Activated CD8-positive, alpha-beta memory T cell treated with anti-CD3 and anti-CD28 coated beads, Interleukin-2, amount 50 U/mL, for 24 hours (primary cell): ENCODE measurements around the gene ANKRD11.
A peak's percentile ranks its signal among the peaks of the same experiment; 100 is the strongest.
"Not testable (repeated sequence)": the region's sequence is repeated elsewhere in the genome, so short reads cannot be mapped to it uniquely, and the experiment has no call there.

Experiments used
- DNase-seq: peaks from one replicate; pipeline ENCODE4 v3.0.0-alpha.2; 2020; ENCODE audit errors: extremely low read depth

Gene ANKRD11

DNA sequence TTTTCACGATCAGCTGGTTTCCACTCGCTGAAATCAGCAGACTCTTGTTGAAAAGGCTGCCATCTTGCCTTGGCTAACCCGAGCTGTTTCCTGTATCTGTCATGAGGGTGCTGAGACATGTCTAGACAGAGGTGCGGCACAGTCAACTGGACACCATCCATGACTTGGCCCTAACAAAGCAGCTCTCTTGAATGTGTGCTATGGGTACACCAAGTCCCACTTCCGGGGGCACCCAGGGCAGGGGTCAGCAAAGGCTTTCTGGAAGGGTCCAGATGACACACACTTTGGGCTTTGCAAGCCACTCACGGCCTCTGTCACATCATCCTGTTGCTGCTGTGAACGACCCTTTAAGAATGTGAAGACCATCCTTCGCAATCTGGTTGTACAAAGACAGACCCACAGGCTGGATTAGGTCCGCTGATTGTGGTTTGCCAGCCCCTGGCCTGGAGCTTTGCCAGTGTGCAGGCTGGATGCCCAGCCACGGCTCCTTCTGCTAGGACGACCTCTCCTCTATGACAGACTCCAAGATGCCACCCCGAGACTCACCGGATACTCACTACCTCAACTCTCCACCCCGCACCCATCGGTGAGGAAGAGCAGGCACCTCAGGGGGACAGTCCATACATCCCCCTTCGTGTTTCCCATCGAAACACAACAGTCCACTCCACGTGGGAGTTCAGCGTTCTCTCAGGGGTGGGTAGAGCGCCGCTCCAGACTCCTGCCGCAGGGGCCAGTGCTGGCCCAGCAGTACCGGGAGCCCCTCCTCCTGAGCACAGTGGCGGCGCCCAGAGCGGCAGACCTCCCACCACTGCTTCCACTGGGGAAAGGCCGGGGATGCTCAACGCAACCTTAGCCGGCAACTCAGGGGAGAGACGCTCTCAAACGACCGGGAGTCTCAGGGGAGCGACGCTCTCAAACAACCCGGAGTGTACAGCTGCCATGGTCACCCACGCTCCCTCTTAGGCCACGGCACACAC lies 123.5 kb downstream of the ANKRD11 start:
- no peak for DNase-seq

DNA sequence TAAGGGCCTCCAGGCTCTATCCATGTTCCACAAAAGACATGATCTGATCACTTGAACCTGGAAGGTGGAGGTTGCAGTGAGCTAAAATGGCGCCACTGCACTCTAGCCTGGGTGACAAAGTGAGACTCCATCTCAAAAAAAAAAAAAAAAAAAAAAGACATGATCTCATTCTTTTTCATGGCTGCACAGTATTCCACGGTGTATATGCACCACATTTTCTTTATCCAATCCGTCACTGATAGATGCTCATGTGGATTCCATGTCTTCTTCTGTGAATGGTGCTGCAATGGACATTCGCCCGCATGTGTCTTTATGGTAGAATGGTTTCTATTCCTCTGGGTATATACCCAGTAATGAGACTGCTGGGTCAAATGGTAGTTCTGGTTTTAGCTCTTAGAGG lies 124.4 kb downstream of the ANKRD11 start:
- no peak for DNase-seq

DNA sequence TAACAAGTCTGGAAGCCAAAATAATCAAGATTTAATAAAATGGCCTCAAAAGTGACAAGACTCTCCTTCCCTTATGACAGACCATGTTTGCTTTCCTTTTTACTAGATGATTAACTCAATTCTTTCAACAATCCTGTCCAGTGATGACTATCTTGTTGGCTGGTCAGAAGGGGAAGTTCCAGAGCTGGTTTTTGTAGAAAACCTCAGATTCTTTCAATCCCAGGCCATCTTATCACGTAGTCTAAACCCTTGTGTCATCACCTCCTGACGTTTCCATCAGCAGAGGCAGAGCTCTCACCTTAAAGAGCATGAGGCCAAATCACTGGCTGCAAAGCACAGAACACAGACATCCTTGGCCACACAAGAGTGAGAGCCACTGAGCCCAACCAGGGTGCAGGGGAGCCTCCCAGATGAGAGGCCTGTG lies 125.3 kb downstream of the ANKRD11 start:
- DNase-seq, result no peak

DNA sequence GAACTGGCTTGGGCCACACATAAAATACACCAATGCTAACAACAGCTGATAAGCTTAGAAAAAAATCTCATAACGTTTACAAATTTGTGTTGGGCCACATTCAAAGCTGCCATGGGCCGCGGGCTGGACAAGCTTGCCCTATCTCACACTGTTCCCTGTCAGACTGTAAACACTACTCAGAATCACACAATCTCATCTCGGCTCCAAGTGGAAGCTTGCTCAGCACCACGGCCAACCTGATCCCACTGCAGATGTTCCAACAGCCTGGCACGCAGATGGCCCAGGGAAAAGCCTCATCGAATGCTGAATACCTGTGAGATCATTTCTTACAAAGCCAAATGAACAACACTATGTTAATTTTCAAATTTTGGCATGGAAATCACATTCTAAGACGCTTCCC lies 125.8 kb downstream of the ANKRD11 start:
- DNase-seq, result no peak

DNA sequence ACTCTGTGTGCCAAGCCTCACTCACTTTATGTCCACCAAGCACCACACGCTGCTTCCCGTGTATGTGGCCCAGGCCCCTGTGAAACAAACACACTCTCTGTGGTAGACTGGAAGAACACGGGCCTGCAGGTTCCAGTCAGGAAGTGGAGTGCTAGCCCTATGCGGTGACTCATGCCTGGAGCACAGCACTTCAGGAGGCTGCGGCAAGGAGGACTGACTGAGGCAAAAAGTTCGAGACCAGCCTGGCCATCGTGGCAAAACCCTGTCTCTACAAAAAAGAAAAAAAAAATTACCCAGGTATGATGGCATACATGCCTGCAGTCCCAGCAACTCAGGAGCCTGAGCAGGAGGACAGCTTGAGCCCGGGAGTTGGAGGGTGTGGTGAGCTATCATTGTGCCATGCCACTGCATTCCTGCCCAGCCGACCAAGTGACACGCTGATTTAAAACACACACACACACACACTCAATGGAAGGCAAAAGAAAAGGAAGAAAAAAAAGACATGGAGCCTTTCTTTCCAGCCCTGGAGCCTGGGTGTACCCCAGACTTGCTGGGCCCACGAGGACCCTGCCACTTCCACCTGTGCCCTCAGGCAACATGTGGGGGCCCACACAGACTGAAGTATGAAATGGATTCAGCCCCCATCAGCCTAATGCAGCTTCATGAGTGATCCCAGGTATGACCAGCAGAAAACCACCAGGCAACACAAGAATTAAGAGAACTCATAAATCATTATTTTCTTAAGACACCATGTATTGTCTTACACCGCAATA lies 126.6 kb downstream of the ANKRD11 start:
- DNase-seq, result no peak

DNA sequence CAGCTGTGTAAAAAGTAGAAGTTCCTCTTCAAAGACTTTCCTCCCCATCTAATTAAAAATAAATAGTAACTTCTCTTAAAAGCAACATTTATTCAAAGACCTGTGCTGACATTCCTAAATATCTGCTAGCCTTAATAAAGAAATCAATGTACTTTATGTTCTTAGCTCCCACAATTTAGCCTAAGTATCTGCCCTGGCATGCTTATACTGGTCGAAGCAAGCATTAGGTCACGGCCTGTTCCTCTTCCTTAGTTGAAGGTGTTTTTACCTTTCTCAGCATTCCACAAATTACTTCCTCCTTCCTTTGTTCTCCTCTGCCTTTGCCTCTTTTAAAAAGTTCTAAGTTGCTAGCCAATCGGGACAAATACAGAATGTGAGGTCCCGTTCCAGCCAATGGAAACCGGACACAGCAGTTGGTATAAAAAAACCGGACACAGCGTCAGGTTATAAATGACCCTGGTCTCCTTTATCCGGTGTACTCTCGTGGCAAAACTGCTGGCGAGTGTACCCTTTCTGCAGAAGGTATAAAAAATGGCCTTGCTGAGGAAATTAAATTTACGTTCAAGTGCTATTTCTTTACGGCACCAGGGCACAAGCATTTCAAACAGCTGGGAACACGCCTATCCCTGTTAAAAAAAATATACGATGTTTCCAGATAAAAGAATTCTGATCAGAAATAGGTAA lies 127.7 kb downstream of the ANKRD11 start:
- not testable (repeated sequence) for DNase-seq

DNA sequence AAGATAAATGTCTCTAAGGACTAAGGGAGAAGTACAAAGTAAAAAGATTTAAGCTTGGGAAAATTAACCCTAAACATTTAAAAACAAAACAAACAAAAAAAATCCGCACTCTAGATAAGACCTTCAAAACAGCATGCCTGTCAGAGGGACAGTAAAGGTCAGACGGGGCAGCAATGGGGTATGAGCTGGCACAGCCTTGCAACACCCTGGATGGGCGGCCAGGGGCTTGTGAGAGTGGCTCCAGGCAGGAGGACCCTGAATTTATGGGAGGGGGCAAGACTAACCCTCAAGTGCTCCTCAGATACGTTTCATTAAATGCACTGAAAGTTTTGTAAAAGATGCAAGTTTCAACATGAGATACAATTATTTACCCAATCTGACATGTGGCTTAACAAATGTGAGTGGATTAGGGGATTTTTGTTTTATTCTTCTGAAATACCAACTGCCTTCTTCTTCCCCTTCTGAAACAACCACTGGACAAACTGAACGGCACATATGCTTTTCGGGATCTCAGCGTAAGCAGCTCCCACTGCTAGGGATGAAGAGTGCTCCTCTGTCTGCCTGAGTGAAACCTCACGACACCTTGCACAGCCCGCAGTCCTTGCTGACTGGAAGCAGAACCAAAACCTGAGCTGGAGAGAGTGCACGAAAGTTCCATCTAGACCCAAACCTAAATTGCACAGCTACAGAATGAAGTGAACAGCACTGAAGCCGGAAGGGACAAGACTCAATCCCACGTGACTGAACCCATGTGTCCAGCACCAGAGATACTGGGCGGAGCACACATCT lies 128.4 kb downstream of the ANKRD11 start:
- no peak for DNase-seq

DNA sequence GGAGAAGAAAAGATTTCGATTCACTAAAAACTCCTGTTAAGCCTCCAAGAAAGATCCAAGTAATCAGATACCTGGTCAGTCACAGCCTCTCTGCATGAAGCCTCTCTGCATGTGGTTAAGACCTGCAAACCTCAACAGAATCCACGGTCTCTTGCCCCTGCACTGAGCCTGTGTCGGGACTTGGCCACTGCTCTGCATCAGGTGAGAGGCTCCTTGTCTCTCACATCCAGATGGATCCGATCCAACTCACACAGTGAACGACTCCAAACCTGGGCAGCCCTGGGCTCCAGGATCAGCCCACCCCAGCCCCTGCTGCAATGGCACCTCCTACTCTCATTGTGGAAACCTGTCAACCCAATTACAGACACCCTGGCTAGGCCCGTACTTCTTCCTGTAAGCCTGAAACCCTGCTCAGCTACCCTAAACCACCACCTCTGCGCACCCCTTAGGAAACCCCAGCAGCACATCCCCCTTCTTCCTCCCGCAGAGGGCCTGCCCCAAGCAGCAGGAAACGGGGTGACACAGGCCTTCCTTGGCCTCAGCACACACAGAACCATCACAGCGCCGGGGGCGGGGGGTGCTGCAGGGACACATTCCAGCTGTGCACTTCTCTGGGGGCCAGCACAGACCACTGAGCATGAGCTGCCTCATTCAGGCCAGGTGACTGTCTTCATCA lies 129.5 kb downstream of the ANKRD11 start:
- DNase-seq, result peak; percentile 60

DNA sequence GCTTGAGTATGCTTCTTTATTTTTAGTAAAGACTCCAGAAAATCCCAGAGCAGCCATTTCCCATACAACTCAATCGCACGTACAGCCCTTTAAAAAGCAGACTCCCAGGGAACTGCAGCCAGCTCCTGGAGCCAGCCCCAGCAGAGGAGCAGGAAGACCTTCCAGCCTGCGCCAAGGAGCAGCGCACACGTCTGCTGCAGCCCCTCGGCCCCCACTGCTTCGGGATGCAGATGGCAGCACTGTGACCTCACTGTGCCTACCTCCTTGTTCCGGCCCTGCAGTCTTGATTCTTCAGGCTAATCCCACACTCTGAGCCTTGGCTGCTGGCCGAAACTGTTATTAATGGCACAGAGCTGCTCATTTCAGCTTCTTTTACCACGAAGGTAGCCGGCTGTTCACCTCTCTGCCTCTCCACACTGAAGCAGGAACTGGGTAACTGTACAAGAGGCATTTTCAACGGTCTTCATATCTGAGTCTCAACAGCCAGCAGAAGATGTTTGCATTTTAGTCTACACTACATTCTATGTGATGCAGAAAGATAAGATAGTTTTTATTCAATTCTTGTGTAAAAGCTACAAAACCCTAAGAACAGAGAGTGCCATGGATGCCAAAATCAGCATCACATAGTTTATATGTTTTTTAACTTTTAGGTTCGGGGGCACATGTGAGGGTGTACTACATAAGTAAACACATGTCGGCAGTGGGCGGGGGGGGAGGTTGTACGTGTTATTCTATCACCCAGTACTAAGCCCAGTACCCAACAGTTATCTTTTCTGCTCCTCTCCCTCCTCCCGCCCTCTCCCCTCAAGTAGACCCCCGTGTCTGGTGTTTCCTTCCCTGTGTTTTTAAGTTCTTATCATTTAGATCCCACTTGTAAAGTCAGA lies 130.9 kb downstream of the ANKRD11 start:
- no peak for DNase-seq

DNA sequence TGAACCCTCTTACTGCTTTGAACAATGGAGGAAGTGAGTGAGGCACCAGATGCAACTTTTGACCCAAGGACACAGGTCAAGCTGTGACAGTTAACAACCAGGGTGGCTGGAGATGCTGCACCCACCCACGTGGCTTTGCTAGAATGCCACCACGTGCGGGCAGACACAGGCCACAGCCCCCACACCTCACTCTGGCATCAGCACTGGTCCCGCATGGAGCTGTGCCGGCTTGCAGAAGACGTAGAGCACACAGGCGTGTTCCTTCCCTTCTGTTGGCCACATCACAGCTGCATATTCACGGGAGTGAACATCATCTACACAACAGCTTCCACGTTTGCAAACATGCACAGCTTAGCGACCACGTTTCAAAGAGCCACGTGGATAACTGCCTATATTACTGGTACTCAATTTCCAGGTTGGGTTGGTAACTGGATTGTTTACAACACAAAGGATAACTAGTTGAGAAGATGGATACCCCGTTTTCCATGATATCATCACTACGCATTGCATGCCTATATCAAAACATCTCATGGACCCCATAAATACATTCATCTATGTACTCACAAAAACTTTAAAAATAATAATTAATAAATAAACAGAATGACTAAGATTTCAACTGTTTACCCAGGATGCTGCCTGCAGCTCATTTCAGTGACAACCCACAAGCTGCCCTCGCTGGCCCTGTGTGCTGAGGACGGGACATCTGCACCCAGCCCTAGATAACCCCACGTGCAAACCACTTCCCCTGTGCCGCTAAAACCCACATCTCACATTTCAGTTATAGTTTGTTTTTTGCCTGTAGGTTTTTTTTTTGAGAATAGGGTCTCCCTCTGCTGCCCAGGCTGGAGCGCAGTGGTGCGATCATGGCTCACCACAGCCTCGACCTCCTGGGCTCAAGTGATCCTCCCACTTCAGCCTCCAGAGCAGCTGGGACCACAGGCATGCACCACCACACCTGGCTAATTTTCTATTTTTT lies 132.0 kb downstream of the ANKRD11 start:
- DNase-seq, result no peak

DNA sequence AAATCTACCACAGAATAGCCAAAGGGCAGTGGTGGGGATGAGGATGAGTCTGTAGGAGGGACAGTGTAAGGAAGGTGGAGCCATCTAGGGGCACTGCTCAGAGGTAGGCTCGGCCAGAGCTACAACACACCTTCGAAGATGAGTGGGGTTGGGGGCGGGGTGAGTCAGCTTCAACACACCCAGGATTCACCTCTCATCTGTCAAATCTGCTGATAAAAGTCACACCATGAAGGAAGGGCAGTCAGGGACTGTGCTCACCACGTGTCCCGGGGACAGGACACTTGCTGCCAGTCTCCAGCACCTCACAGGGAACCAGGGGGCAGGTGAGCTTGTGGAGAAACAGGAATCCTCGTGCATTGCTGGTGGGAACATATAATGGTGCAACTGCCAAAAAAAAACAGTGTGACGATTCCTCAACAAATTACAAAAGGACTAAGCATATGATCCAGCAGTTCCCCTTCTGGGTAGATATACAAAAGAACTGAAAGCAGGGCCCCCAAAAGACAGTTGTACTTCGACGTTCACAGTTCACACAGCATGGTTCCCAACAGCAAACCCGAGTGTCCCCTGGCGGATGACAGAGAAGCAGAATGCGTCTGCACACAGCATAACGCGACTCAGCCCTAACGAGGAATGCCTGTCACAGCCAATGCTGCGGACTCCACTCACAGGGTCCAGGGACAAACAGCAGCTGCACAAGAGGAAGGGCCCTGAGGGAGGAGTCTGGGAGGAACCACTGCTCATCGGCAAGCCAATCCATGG lies 133.1 kb downstream of the ANKRD11 start:
- DNase-seq, result peak; percentile 42

DNA sequence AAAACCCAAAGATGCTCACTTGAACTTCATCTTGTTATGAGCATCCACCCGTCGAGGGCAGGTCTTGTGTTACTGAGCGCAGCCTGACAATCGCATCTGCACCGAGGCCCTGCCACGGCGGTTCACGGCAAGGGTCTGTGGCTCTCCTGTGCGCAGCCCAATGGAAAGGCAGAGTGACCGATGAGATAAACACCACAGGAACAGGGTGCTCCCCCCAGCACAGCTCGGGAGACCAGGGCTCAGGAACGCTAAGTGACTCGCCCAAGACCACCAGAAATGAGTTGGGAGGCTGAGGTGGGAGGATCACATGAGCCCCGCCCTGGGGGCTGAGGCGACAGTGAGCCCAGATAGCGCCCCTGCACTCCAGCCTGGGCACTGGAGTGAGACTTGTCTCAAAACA lies 134.7 kb downstream of the ANKRD11 start:
- no peak for DNase-seq

DNA sequence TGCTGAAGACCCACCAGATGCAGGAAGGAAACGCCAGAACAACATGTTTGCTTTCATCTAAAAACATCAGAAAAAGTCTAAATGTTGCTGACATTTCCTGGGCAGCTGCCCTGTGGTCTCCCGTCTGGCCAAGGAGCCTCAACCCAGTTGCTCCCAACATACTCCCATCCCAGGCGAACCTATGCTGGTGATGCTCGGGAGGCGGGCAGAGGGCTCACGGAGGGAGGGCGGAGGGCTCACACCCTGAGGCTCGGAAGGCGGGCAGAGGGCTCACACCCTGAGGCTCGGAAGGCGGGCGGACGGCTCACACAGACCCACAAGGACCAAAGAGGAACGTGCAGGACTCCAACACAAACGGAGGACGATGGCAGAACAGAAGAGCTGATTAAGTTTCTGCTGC lies 135.4 kb downstream of the ANKRD11 start:
- no peak for DNase-seq

DNA sequence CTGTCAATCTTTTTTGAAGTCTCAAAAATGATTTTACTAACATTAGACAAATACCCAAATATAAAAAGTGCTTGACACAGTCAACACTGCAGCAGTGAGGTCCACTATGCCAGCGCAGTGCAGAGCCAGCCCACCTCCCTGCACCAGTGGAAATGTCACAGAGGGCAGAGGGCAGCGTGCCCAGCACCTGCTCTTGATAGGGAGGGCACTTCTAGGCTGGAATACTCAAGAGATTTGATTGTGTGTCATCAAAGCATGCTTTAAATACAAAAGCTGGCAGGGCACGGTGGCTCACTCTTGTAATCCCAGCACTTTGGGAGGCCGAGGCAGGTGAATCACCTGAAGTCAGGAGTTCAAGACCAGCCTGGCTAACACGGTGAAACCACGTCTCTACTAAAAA lies 136.0 kb downstream of the ANKRD11 start:
- DNase-seq, result no peak

DNA sequence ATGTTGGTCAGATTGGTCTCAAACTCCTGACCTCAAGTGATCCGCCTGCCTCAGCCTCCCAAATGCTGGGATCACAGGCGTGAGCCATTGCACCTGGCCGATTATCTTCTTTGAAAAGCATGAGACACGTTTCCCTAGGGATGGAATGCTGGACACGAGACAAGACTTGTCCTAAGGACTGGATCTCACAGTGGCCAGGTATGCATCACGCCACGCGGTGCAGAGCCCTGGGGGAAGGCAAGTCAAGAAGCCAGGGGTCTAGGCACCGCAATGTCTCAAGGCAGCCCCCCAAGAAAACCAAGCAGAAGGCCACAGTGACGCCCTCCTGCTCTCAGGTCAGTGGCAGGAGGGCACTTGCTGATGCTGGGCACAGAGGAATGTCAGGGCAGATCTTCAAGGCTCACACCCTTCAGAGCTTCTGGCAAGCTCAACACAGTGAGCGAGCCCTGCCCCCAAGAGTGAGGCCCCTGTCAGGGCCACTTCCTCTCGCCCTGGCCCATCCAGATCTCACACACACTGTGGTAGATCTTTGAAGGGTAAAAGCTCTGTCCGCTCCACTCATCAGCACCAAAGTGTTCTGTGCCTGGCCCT lies 138.2 kb downstream of the ANKRD11 start:
- DNase-seq, result no peak

DNA sequence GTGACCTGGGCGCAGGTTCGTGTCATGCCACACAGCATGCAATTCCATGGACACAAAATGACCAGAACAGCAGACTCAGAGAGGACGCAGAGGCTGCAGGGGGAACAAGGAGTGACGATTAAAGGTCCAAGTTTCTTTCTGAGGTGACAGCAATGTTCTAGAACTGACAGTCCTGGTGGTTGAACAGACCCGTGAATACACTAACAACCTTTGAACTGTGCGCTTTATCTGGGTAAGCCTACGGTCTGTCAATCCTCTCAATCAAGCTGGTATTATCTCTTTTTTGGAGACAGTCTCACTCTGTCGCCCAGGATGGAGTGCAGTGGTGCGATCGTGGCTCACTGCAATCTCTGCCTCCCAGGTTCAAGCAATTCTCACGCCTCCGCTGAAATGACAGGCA lies 138.7 kb downstream of the ANKRD11 start:
- no peak for DNase-seq

DNA sequence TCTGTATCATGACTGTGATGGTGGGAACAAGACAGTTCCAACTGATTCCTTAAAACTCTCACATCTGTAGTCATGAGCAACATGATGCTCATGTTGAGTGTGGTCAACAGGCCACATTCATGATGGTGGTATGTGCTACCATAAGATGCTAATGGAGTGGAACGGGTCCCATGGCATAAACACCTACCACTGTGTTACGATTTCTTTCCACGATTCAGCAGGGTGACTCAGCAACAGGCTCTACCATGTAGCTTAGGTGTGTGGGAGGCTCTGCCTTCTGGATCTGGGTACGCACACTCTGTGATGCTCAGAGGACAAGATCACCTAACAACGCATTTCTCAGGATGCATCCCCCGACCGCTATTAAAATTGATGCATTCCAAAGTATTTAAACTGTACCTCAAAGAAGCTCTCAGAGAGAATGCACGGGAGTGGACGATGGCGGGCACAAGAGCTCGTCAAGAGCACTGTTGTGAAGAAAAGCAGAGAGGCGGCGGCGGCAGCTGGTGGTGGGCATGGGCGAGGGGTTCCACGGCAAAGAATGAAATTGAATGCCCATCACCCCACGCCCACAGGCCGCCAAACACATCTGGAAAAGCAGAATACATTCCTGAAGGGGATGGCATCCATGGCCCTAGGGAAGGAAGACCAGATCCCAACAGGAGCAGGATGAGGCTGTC lies 139.5 kb downstream of the ANKRD11 start:
- no peak for DNase-seq
